Heart right ventricle (tissue), 16 donors: ENCODE results near the gene ATRNL1. TPM values are rescaled to one million over a fixed set of nuclear protein-coding genes. Genes with fewer than 3 reads are reported as not detected.

Experiments used
- ATAC-seq, 8 donors: fragments of 200-7000 bp; cut with Tn5 transposase; one replicate each; pipeline ENCODE4 v1.9.1; 2020; ENCODE audit warnings: mild to moderate bottlenecking in 8 of 8, moderate library complexity in 8 of 8, moderate number of reproducible peaks in 1 of 8
- DNase-seq, 2 donors: peaks; one replicate each; pipeline ENCODE4 v3.0.0-alpha.2; 2020
- H3K27ac ChIP-seq, 10 donors: fragments of 200-600 bp; sonication (generic) in 2 of 10; one replicate each; pipeline versions ENCODE4 v1.5.0 to v1.8.0; 2020 to 2022; ENCODE audit warnings: mild to moderate bottlenecking in 3 of 10
- H3K27me3 ChIP-seq, 7 donors: fragments of 200-600 bp; one replicate each; pipeline ENCODE4 v1.8.0; 2021 to 2022; ENCODE audit warnings: mild to moderate bottlenecking in 2 of 7
- H3K36me3 ChIP-seq, 9 donors: fragments of 200-600 bp; sonication (generic) in 1 of 9; one replicate each; pipeline versions ENCODE4 v1.5.0 to v1.8.0; 2020 to 2022; ENCODE audit warnings: mild to moderate bottlenecking in 2 of 9
- H3K4me1 ChIP-seq, 9 donors: fragments of 200-600 bp; sonication (generic) in 1 of 9; one replicate each; pipeline versions ENCODE4 v1.5.0 to v1.8.0; 2020 to 2022; ENCODE audit warnings: mild to moderate bottlenecking in 4 of 9
- H3K4me3 ChIP-seq, 10 donors: fragments of 200-600 bp; sonication (generic) in 2 of 10; one replicate each; pipeline versions ENCODE4 v1.5.0 to v1.8.0; 2020 to 2022; ENCODE audit warnings: mild to moderate bottlenecking in 7 of 10, moderate library complexity in 2 of 10
- H3K9me3 ChIP-seq, 11 donors: fragments of 200-600 bp in 10 of 11; sonication (generic) in 2 of 11; one replicate each; pipeline versions ENCODE4 v1.5.0 to v1.8.0; 2013 to 2022; ENCODE audit warnings: mild to moderate bottlenecking in 2 of 11, control low read depth in 1 of 11, moderate library complexity in 1 of 11
- CTCF ChIP-seq, 9 donors: fragments of 200-600 bp; sonication (generic) in 2 of 9; IDR thresholded peaks; one replicate each; pipeline versions ENCODE4 v1.5.0 to v1.8.0; 2021 to 2022; ENCODE audit warnings: antibody characterized with exemption in 9 of 9, mild to moderate bottlenecking in 5 of 9, moderate library complexity in 1 of 9
- WGBS, 2 donors: extraction: QIAGEN DNeasy Blood & Tissue Kit; methylation state at CpG; one replicate each; pipeline ENCODE4 v1.1.7; 2013; ENCODE audit warnings: inconsistent platforms in 1 of 2; 5-methylcytosine and 5-hydroxymethylcytosine counted together
- intact Hi-C, 10 donors: fragments of 100-400 bp; cut with DNase I; formaldehyde crosslinking; loops; one replicate each; pipeline versions ENCODE4 v1.11.1 to v1.14.2; 2022
- polyA plus RNA-seq, 2 donors: library from polyadenylated mRNA; stranded (reverse); fragments of 200-250 nt; gene quantifications; one replicate each; pipeline ENCODE4 v1.2.3, GENCODE V29; 2013
- total RNA-seq, 10 donors: library from RNA; stranded (reverse); fragmentation: NEBNext Ultra II Directional in 3 of 10; extraction: Animal tissue kit (Norgen Biotek cat#: 25700) in 3 of 10; gene quantifications; one replicate each; pipeline versions ENCODE4 v1.2.1 to v1.2.4, GENCODE V29; 2021 to 2023
- donor health status: Arrhythmogenic right ventricular cardiomyopathy.
- donor health status: ischemic (EF 13 %, LVEDD 7.1; RV severe dilation, severe dysfunction).
- donor health status: healthy with polysubstance abuse.
- donor health status: DM: no; HTN: yes; CAD: no.
- donor health status: DM: no; HTN: no; CAD: no.
- donor health status: ischemic (EF 25% LVEDD 6.9; RV normal size, moderate dysfunction).
- donor health status: ischemic (EF 25% LVEDD 5.7; RV mildly dilated, moderate dysfunction).
- donor health status: healthy.
- donor health status: DM: yes; HTN: yes; CAD: no.
- donor health status: Ischemic cardiomyopathy.
- donor health status: ischemic (EF 35%, LVEDD 5.7; RV mildly dilated, moderate dysfunction).
- donor health status: nonischemic (EF 11% LVEDD 7.7; RV severe dilation, severe dysfunction).
- donor health status: DM: yes; HTN: yes; CAD: no.
- donor health status: PGD.
- donor health status: ischemic (EF 29% LVEDD 5.4; RV normal size, mild dysfunction).
- donor health status: nonischemic (EF 23%, LVEDD 6.1; RV moderate dilation, normal function).

ATRNL1 gene
- total and polyA plus RNA-seq, 12 donors, result 0.06 to 22.4 (median 8.1) TPM; not detected in 1

- DNase-seq (no peak), ATAC-seq (no peak)
- Histone ChIP-seq H3K27me3 (no peaks in the 10 kb centered on the region), H3K4me3 (no peak overlapping the region), H3K9me3 (peaks cover 0 to 4% (median 0%) of the 10 kb centered on the region in 11 donors), H3K36me3 (no peaks in the 10 kb centered on the region), H3K27ac (no peak overlapping the region), H3K4me1 (peaks cover 0 to 5% (median 0%) of the 10 kb centered on the region in 9 donors)
- intact Hi-C loops, result no loop called here
- TF ChIP-seq CTCF (IDR thresholded peaks at IDR 0.05), result no peak
- WGBS, 2 donors, result 64 to 71% methylated on average over 9 of the region's 9 CpGs
Measured at GRCh38 chr10:115936926-115937767, 844.0 kb downstream of the ATRNL1 start.

- Histone ChIP-seq H3K27me3 (no peaks in the 10 kb centered on the region), H3K36me3 (no peaks in the 10 kb centered on the region), H3K4me1 (peaks cover 0 to 5% (median 0%) of the 10 kb centered on the region in 9 donors), H3K9me3 (peaks cover 0 to 4% (median 0%) of the 10 kb centered on the region in 11 donors), H3K4me3 (no peak overlapping the region), H3K27ac (no peak overlapping the region)
- no peak for TF ChIP-seq CTCF (IDR thresholded peaks at IDR 0.05)
- DNase-seq, result no peak
- WGBS, 2 donors, result 47 to 48% methylated on average over 3 of the region's 3 CpGs
- intact Hi-C loops, result no loop called here
- no peak for ATAC-seq
Measured at GRCh38 chr10:115937768-115938056, 844.5 kb downstream of the ATRNL1 start.

- 76 to 82% methylated on average over 7 of the region's 7 CpGs for WGBS, 2 donors
- H3K27me3 ChIP-seq, result no peaks in the 10 kb centered on the region
- H3K9me3 ChIP-seq, result peaks cover 0 to 4% (median 0%) of the 10 kb centered on the region in 11 donors
- intact Hi-C loops, result no loop called here
- H3K4me3 ChIP-seq, result no peak overlapping the region
- no peak for ATAC-seq
- TF ChIP-seq CTCF (IDR thresholded peaks at IDR 0.05), result no peak
- no peak overlapping the region for H3K27ac ChIP-seq
- no peak for DNase-seq
- H3K4me1 ChIP-seq, result peaks cover 0 to 5% (median 0%) of the 10 kb centered on the region in 9 donors
- no peaks in the 10 kb centered on the region for H3K36me3 ChIP-seq
Measured at GRCh38 chr10:115939101-115939854, 846.1 kb downstream of the ATRNL1 start.

GRCh38 chr10:115941361-115941771, 848.2 kb downstream of the ATRNL1 start:
- H3K27ac ChIP-seq, result no peak overlapping the region
- intact Hi-C loops, result loop anchor here in 4 of 10 donors (10.0 kb wide), 2 partner anchors 333 to 343 kb away; partner anchors contain the start of gene GFRA1 (in 2 of the 4)
- no peaks in the 10 kb centered on the region for H3K27me3 ChIP-seq
- TF ChIP-seq CTCF (IDR thresholded peaks at IDR 0.05), result no peak
- ATAC-seq (no peak), DNase-seq (no peak)
- no peak overlapping the region for H3K4me3 ChIP-seq
- H3K9me3 ChIP-seq, result peaks cover 0 to 4% (median 0%) of the 10 kb centered on the region in 11 donors
- 41 to 57% methylated on average over 3 of the region's 3 CpGs for WGBS, 2 donors
- no peaks in the 10 kb centered on the region for H3K36me3 ChIP-seq
- peaks cover 0 to 5% (median 0%) of the 10 kb centered on the region in 9 donors for H3K4me1 ChIP-seq
